HG03025 (cell line): ENCODE results near the gene LUC7L3.
"Not testable (repeated sequence)": the region's sequence is repeated elsewhere in the genome, so short reads cannot be mapped to it uniquely, and the experiment has no call there.

ENCODE experiments used
- ATAC-seq: cut with Tn5 transposase; IDR thresholded peaks from one replicate; pipeline ENCODE4 v1.9.1; 2021; ENCODE audit warnings: mild to moderate bottlenecking, moderate library complexity; ENCODE audit not compliant: unreplicated experiment, low FRiP score

The LUC7L3 gene

GRCh38 chr17:50779747-50780353, 60.4 kb downstream of the LUC7L3 start:
- no peak for ATAC-seq

- no peak for ATAC-seq
These were observed 61.8 kb downstream of the LUC7L3 start for GRCh38 chr17:50781167-50781566.

- no peak for ATAC-seq
These were observed 63.8 kb downstream of the LUC7L3 start for GRCh38 chr17:50783193-50783660.

- ATAC-seq, result no peak
These were observed 64.5 kb downstream of the LUC7L3 start for GRCh38 chr17:50783905-50784304.

GRCh38 chr17:50785126-50785525, 65.7 kb downstream of the LUC7L3 start:
- ATAC-seq, result no peak

GRCh38 chr17:50785946-50786570, 66.7 kb downstream of the LUC7L3 start:
- no peak for ATAC-seq

- no peak for ATAC-seq
These were observed 67.7 kb downstream of the LUC7L3 start for GRCh38 chr17:50787106-50787505.

- no peak for ATAC-seq
These were observed 71.2 kb downstream of the LUC7L3 start for GRCh38 chr17:50790618-50791017.

GRCh38 chr17:50792132-50792531, 72.7 kb downstream of the LUC7L3 start:
- ATAC-seq, result no peak

GRCh38 chr17:50793007-50793406, 73.6 kb downstream of the LUC7L3 start:
- no peak for ATAC-seq

- no peak for ATAC-seq
These were observed 75.0 kb downstream of the LUC7L3 start for GRCh38 chr17:50794361-50794760.

- ATAC-seq, result no peak
These were observed 77.9 kb downstream of the LUC7L3 start for GRCh38 chr17:50797135-50797810.

GRCh38 chr17:50798424-50799288, 79.3 kb downstream of the LUC7L3 start:
- ATAC-seq, result no peak

GRCh38 chr17:50799582-50799981, 80.2 kb downstream of the LUC7L3 start:
- ATAC-seq, result no peak

GRCh38 chr17:50800196-50800700, 80.8 kb downstream of the LUC7L3 start:
- no peak for ATAC-seq

GRCh38 chr17:50802609-50803571, 83.5 kb downstream of the LUC7L3 start:
- ATAC-seq, result no peak

GRCh38 chr17:50803676-50804075, 84.3 kb downstream of the LUC7L3 start:
- ATAC-seq, result no peak

GRCh38 chr17:50804749-50805475, 85.5 kb downstream of the LUC7L3 start:
- ATAC-seq, result not testable (repeated sequence)

GRCh38 chr17:50805486-50805885, 86.1 kb downstream of the LUC7L3 start:
- ATAC-seq, result no peak
